HL-60 (cell line): Measurements from ENCODE around the gene CEP78.

Experiments
- GABPA ChIP-seq: IDR thresholded peaks from 2 replicates; pipeline ENCODE4 v1.6.1; 2012; ENCODE audit warnings: low read depth
- POLR2AphosphoS5 ChIP-seq: IDR thresholded peaks from 2 replicates; pipeline ENCODE4 v1.6.1; 2012; ENCODE audit warnings: low read depth
- SPI1 ChIP-seq: IDR thresholded peaks from 2 replicates; pipeline ENCODE4 v1.6.1; 2012; ENCODE audit warnings: low read depth, mild to moderate bottlenecking, borderline replicate concordance
- TF ChIP-seq, protein P1 (sequence below): IDR thresholded peaks from one replicate; pipeline ENCODE4 v1.5.1; 2011; ENCODE audit warnings: low read length, control low read depth, inconsistent platforms; ENCODE audit not compliant: insufficient read depth

DNA sequence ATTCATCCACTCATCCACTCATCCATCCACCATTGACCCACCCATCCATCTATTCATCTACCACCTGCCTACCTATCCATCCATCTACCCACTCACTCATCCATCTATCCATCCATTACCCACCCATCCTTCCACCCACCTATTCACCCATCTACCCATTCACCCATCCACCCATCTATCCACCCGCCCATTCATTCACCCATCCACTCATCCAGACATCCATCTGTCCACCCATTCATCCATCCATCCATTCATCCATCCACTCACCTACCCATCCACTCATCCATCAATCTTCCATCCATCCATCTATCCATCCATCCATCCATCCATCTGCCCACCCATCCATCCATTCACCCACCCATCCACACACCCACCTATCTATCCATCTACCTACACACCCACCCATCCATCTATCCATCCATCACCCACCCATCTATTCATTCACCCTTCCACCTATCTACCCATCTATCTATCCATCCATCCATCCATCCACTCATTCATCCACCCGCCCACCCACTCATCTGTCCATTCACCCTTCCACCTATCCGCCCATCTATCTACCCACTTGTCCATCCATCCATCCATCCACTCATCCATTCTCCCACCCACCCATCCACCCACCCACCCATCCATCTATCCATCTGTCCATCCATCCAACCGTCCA is 84.3 kb downstream of the CEP78 start:
- TF ChIP-seq, protein P1, sequence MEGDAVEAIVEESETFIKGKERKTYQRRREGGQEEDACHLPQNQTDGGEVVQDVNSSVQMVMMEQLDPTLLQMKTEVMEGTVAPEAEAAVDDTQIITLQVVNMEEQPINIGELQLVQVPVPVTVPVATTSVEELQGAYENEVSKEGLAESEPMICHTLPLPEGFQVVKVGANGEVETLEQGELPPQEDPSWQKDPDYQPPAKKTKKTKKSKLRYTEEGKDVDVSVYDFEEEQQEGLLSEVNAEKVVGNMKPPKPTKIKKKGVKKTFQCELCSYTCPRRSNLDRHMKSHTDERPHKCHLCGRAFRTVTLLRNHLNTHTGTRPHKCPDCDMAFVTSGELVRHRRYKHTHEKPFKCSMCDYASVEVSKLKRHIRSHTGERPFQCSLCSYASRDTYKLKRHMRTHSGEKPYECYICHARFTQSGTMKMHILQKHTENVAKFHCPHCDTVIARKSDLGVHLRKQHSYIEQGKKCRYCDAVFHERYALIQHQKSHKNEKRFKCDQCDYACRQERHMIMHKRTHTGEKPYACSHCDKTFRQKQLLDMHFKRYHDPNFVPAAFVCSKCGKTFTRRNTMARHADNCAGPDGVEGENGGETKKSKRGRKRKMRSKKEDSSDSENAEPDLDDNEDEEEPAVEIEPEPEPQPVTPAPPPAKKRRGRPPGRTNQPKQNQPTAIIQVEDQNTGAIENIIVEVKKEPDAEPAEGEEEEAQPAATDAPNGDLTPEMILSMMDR: no peak
- no peak for TF ChIP-seq POLR2AphosphoS5
- TF ChIP-seq SPI1: no peak
- TF ChIP-seq GABPA: no peak
